Kidney (tissue), 14 donors: ENCODE measurements around the gene DNM2. TPM values are rescaled to one million over a fixed set of nuclear protein-coding genes. Genes with fewer than 3 reads are reported as not detected.

Experiments
- DNase-seq, 5 donors: peaks; one replicate each; pipeline ENCODE4 v3.0.0-alpha.2; 2013 to 2020
- FAIRE-seq: peaks from 2 replicates; lab custom pipeline; 2012; peaks lifted over from hg19 to GRCh38; lab: Jason Lieb, UNC
- H3K27ac ChIP-seq, 2 donors: one replicate each; pipeline ENCODE4 v1.7.0; 2013; ENCODE audit warnings: low read depth in 2 of 2, low read length in 2 of 2, inconsistent platforms in 1 of 2
- H3K27me3 ChIP-seq: one replicate; pipeline ENCODE4 v1.7.1; 2013; ENCODE audit warnings: low read length, inconsistent platforms; ENCODE audit not compliant: control insufficient read depth, insufficient read depth
- H3K36me3 ChIP-seq, 3 donors: one replicate each; pipeline versions ENCODE4 v1.7.0 to v1.7.1; 2013; ENCODE audit warnings: low read length in 3 of 3, control low read depth in 1 of 3, inconsistent platforms in 1 of 3; ENCODE audit not compliant: insufficient read depth in 3 of 3, control insufficient read depth in 2 of 3
- H3K4me1 ChIP-seq, 3 donors: one replicate each; pipeline versions ENCODE4 v1.7.0 to v1.7.1; 2013; ENCODE audit warnings: low read length in 3 of 3, inconsistent platforms in 1 of 3, low read depth in 1 of 3; ENCODE audit not compliant: control insufficient read depth in 2 of 3, insufficient read depth in 2 of 3
- H3K4me3 ChIP-seq, 3 donors: one replicate each; pipeline versions ENCODE4 v1.7.0 to v1.8.1; 2013; ENCODE audit warnings: low read length in 3 of 3, control low read depth in 1 of 3, inconsistent platforms in 1 of 3
- H3K9ac ChIP-seq, 3 donors: one replicate each; pipeline versions ENCODE4 v1.7.0 to v1.7.1; 2013; ENCODE audit warnings: low read length in 3 of 3, control low read depth in 1 of 3, inconsistent platforms in 1 of 3
- H3K9me3 ChIP-seq, 3 donors: one replicate each; pipeline versions ENCODE4 v1.7.0 to v1.7.1; 2013; ENCODE audit warnings: low read length in 3 of 3, control low read depth in 1 of 3, inconsistent platforms in 1 of 3; ENCODE audit not compliant: control insufficient read depth in 2 of 3, insufficient read depth in 1 of 3
- intact Hi-C: fragments of 100-400 bp; cut with DNase I; formaldehyde crosslinking; loops from one replicate; pipeline ENCODE4 v1.11.1; 2022
- polyA plus RNA-seq: library from polyadenylated mRNA; stranded (reverse); fragments of 350-450 nt; fragmentation: Illumina TruSeq; extraction: RNeasy Lipid Tissue Mini Kit (QIAGEN cat#74804); gene quantifications from one replicate; pipeline ENCODE4 v1.2.3, GENCODE V29; 2014; ENCODE audit warnings: low read depth, low replicate concordance; ENCODE audit not compliant: insufficient read depth
- total RNA-seq: library from RNA; stranded (reverse); fragmentation: NEBNext Ultra II Directional; extraction: Animal tissue kit (Norgen Biotek cat#: 25700); gene quantifications from one replicate; pipeline ENCODE4 v1.2.1, GENCODE V29; 2021
- TF ChIP-seq, protein P1 (sequence below): IDR thresholded peaks from 3 replicates; pipeline ENCODE4 v1.5.1; 2012; ENCODE audit warnings: mild to moderate bottlenecking, moderate library complexity, borderline replicate concordance; ENCODE audit not compliant: insufficient read depth; ENCODE audit errors: extremely low read depth
- donor health status: control.
- donor health status: control.
- donor health status: control.
- donor health status: control.
- donor health status: control.
- donor health status: DM: yes; HTN: yes; CAD: no.
- donor health status: Normal renal cell carcinoma (clear cell type).

Gene DNM2
- total and polyA plus RNA-seq, 2 donors from 2014 or later, result 79.0 to 226 TPM

GRCh38 chr19:10780368-10780767, 62.5 kb downstream of the DNM2 start:
- FAIRE-seq (no peak), DNase-seq (no peak)
- Histone ChIP-seq H3K36me3 (peaks cover 2 to 56% (median 40%) of the 10 kb centered on the region in 3 donors), H3K27ac (peak overlapping the region; percentile 11 to 29), H3K27me3 (no peaks in the 10 kb centered on the region), H3K4me1 (no peaks in the 10 kb centered on the region), H3K9ac (no peak overlapping the region), H3K9me3 (no peaks in the 10 kb centered on the region), H3K4me3 (no peak overlapping the region)
- TF ChIP-seq, protein P1, sequence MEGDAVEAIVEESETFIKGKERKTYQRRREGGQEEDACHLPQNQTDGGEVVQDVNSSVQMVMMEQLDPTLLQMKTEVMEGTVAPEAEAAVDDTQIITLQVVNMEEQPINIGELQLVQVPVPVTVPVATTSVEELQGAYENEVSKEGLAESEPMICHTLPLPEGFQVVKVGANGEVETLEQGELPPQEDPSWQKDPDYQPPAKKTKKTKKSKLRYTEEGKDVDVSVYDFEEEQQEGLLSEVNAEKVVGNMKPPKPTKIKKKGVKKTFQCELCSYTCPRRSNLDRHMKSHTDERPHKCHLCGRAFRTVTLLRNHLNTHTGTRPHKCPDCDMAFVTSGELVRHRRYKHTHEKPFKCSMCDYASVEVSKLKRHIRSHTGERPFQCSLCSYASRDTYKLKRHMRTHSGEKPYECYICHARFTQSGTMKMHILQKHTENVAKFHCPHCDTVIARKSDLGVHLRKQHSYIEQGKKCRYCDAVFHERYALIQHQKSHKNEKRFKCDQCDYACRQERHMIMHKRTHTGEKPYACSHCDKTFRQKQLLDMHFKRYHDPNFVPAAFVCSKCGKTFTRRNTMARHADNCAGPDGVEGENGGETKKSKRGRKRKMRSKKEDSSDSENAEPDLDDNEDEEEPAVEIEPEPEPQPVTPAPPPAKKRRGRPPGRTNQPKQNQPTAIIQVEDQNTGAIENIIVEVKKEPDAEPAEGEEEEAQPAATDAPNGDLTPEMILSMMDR, result no peak
- intact Hi-C loops, result no loop called here

- intact Hi-C loops, result no loop called here
- TF ChIP-seq, protein P1, result no peak
- no peak overlapping the region for H3K9ac ChIP-seq
- H3K27ac ChIP-seq, result no peak overlapping the region
- no peaks in the 10 kb centered on the region for H3K9me3 ChIP-seq
- DNase-seq, result no peak
- no peak overlapping the region for H3K4me3 ChIP-seq
- no peaks in the 10 kb centered on the region for H3K27me3 ChIP-seq
- H3K4me1 ChIP-seq, result no peaks in the 10 kb centered on the region
- peaks cover 4 to 49% (median 34%) of the 10 kb centered on the region in 3 donors for H3K36me3 ChIP-seq
- FAIRE-seq, result no peak
Observed at GRCh38 chr19:10782795-10783194, 64.9 kb downstream of the DNM2 start.

DNA sequence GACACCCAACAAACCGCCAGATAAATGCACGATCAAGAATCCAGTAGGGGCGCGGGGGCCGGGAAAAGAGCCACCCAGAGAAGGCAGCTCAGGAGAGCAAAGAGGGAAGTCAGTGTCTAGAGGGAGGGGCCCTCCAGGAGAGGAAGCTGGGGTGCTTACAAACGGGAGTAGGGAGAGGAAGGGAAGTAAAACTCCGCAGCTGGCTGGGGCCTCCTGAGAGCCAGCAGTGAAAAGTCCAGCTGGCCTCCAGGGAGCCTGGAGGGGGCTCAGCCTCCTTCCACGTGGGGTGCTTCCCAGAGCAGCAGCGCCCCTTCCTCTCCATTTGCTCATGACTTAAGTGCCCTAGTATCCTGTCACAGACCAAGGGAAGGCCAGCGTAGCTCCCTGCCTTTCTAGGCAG, 66.4 kb downstream of the DNM2 start:
- Histone ChIP-seq H3K4me3 (no peak overlapping the region), H3K36me3 (peaks cover 5 to 58% (median 37%) of the 10 kb centered on the region in 3 donors), H3K4me1 (no peaks in the 10 kb centered on the region), H3K9me3 (no peaks in the 10 kb centered on the region), H3K27me3 (no peaks in the 10 kb centered on the region), H3K9ac (no peak overlapping the region), H3K27ac (no peak overlapping the region)
- no peak for FAIRE-seq
- TF ChIP-seq, protein P1, result no peak
- intact Hi-C loops, result no loop called here
- no peak for DNase-seq

GRCh38 chr19:10788146-10788545, 70.3 kb downstream of the DNM2 start:
- peaks cover 4 to 45% (median 38%) of the 10 kb centered on the region in 3 donors for H3K36me3 ChIP-seq
- no peak overlapping the region for H3K4me3 ChIP-seq
- TF ChIP-seq, protein P1, result no peak
- DNase-seq (no peak), FAIRE-seq (no peak)
- H3K9me3 ChIP-seq, result no peaks in the 10 kb centered on the region
- H3K27me3 ChIP-seq, result no peaks in the 10 kb centered on the region
- intact Hi-C loops, result no loop called here
- no peak overlapping the region for H3K9ac ChIP-seq
- no peaks in the 10 kb centered on the region for H3K4me1 ChIP-seq
- H3K27ac ChIP-seq, result no peak overlapping the region
